ENCODE results near the gene MPPE1. TPM values are rescaled to one million over a fixed set of nuclear protein-coding genes. Genes with fewer than 3 reads are reported as not detected.

Gene MPPE1
- total RNA-seq, 1 donor from 2014 or later: 67.0 TPM

GRCh38 chr18:11842562-11842961 is 65.6 kb downstream of the MPPE1 start:
- no peak overlapping the region for H3K4me3 ChIP-seq
- no peaks in the 10 kb centered on the region for H3K9me3 ChIP-seq
- H3K36me3 ChIP-seq: no peaks in the 10 kb centered on the region
- no peaks in the 10 kb centered on the region for H3K27me3 ChIP-seq
- intact Hi-C loops (cut with DNase I): no loop called here
- H3K27ac ChIP-seq: no peak overlapping the region
- no peak for TF ChIP-seq CTCF (IDR thresholded peaks at IDR 0.05)
- no peak for ATAC-seq
- DNase-seq: no peak
- no peaks in the 10 kb centered on the region for H3K4me1 ChIP-seq

- Histone ChIP-seq H3K36me3 (no peaks in the 10 kb centered on the region), H3K27me3 (no peaks in the 10 kb centered on the region), H3K27ac (no peak overlapping the region), H3K4me3 (no peak overlapping the region), H3K9me3 (no peaks in the 10 kb centered on the region), H3K4me1 (no peaks in the 10 kb centered on the region)
- intact Hi-C loops (cut with DNase I): no loop called here
- TF ChIP-seq CTCF (IDR thresholded peaks at IDR 0.05): no peak
- no peak for ATAC-seq
- no peak for DNase-seq
Observed at GRCh38 chr18:11840493-11840892, 67.6 kb downstream of the MPPE1 start.

GRCh38 chr18:11839556-11839955 is 68.6 kb downstream of the MPPE1 start:
- no peaks in the 10 kb centered on the region for H3K4me1 ChIP-seq
- DNase-seq (no peak), ATAC-seq (no peak)
- no peak overlapping the region for H3K4me3 ChIP-seq
- no peaks in the 10 kb centered on the region for H3K36me3 ChIP-seq
- no peak overlapping the region for H3K27ac ChIP-seq
- TF ChIP-seq CTCF (IDR thresholded peaks at IDR 0.05): no peak
- intact Hi-C loops (cut with DNase I): no loop called here
- no peaks in the 10 kb centered on the region for H3K9me3 ChIP-seq
- H3K27me3 ChIP-seq: no peaks in the 10 kb centered on the region

DNA sequence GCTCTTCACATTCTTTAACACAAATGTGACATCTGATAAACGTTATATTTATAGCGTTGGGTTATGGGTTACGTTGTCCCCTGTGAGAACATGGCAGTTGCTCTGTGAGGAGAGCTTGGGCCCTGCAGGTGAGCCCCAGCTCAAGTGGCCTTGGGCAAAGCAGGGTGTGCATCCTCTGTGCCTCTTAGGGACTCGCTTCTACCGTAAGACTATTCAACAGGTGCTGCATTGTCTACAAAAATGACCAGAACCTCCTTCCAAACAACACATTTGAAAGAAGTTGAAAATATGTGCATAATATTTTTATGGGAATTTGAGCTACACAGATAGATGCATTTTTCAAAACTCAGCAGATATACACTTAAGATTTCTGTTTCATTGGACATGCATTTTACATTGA is 73.3 kb downstream of the MPPE1 start:
- no peaks in the 10 kb centered on the region for H3K4me1 ChIP-seq
- DNase-seq: no peak
- no peak for ATAC-seq
- no peak overlapping the region for H3K4me3 ChIP-seq
- intact Hi-C loops (cut with DNase I): no loop called here
- no peak overlapping the region for H3K27ac ChIP-seq
- no peaks in the 10 kb centered on the region for H3K27me3 ChIP-seq
- TF ChIP-seq CTCF (IDR thresholded peaks at IDR 0.05): no peak
- H3K9me3 ChIP-seq: no peaks in the 10 kb centered on the region
- no peaks in the 10 kb centered on the region for H3K36me3 ChIP-seq

Other genes with a start within 250 kb of the MPPE1 start
- 4.3 TPM for gene GNAL, start 219.1 kb downstream of the MPPE1 start, total RNA-seq
- gene CHMP1B, start 56.9 kb downstream of the MPPE1 start, total RNA-seq: 42.6 TPM
- gene IMPA2, start 73.2 kb upstream of the MPPE1 start, total RNA-seq: 54.6 TPM
- 0.12 TPM for gene ANKRD62, start 185.5 kb upstream of the MPPE1 start, total RNA-seq

All from upper lobe of right lung (tissue), 1 donor.